ENCODE data around the gene PTPRD. TPM values are rescaled to one million over a fixed set of nuclear protein-coding genes. Genes with fewer than 3 reads are reported as not detected.

Gene PTPRD
- total and polyA plus RNA-seq, 2 of the 4 experiments (the other 2 are of a cell fraction), result 0.07 to 0.18 TPM

GRCh38 chr9:8552732-8553131, 2060.1 kb downstream of the PTPRD start:
- Histone ChIP-seq H3K14ac (replicated peaks; ENCODE audit: low read depth, low read length) (no peak overlapping the region), H2AFZ (replicated peaks; ENCODE audit: low read length, poor library complexity) (no peak overlapping the region), H3K4me3 (ENCODE audit: insufficient read depth, low read depth, low read length) (no peak overlapping the region), H2BK15ac (ENCODE audit: low read depth, low read length) (no peak overlapping the region), H3K18ac (ENCODE audit: low read depth, low read length) (no peak overlapping the region), H3K36me3 (ENCODE audit: control insufficient read depth, insufficient read depth, low read length) (no peaks in the 10 kb centered on the region), H3K4ac (ENCODE audit: low read depth, low read length) (no peak overlapping the region), H2AK5ac (ENCODE audit: low read depth, low read length) (no peak overlapping the region), H4K91ac (ENCODE audit: insufficient read depth, low read depth, low read length) (no peak overlapping the region), H2BK120ac (ENCODE audit: low read depth, low read length) (no peak overlapping the region), H3K27me3 (ENCODE audit: control insufficient read depth, insufficient read depth, low read length) (no peaks in the 10 kb centered on the region), H2BK20ac (ENCODE audit: low read depth, low read length) (no peak overlapping the region), H3K4me1 (ENCODE audit: control insufficient read depth, insufficient read depth, low read length) (no peaks in the 10 kb centered on the region), H2AK9ac (replicated peaks; ENCODE audit: low read depth, low read length, poor library complexity) (no peak overlapping the region), H4K20me1 (ENCODE audit: insufficient read depth, low read length) (no peaks in the 10 kb centered on the region), H3K9me3 (ENCODE audit: control insufficient read depth, insufficient read depth, low read length) (peaks cover 7% of the 10 kb centered on the region; the same call in 1 of the 2 replicates), H3K9ac (ENCODE audit: low read depth, low read length) (no peak overlapping the region), H3K56ac (ENCODE audit: extremely low read depth, insufficient read depth, low read length) (no peak overlapping the region), H2BK5ac (ENCODE audit: low read depth, low read length, poor library complexity, severe bottlenecking) (no peak overlapping the region), H3K27ac (ENCODE audit: insufficient read depth, low read length) (no peak overlapping the region), H4K5ac (ENCODE audit: low read depth, low read length) (no peak overlapping the region), H3K9me1 (ENCODE audit: insufficient read depth, low read length) (no peaks in the 10 kb centered on the region), H3K23ac (ENCODE audit: low read depth, low read length) (no peak overlapping the region), H3K4me2 (ENCODE audit: low read depth, low read length) (no peak overlapping the region), H4K8ac (ENCODE audit: low read depth in 2 of 2, low read length in 2 of 2) (no peak overlapping the region), H3K79me1 (ENCODE audit: low read depth in 1 of 2, low read length in 2 of 2) (no peaks in the 10 kb centered on the region)
- in situ Hi-C loops (cut with MboI; ENCODE audit: low sequenced_read_pairs) (no loop called here), intact Hi-C loops (cut with micrococcal nuclease) (no loop called here), dilution Hi-C loops (cut with HindIII; ENCODE audit: low sequenced_read_pairs, unreplicated experiment) (no loop called here)
- ATAC-seq (ENCODE audit: low read depth) (no peak), DNase-seq (no peak)
- ChIA-PET CTCF (no interaction called here), POLR2A (ENCODE audit: unreplicated experiment) (no interaction called here)
- 80% methylated on average over 2 of the region's 3 CpGs; no CpG with 5 or more reads in 1 of the 2 experiments for WGBS, 2 experiments (ENCODE audit: extremely low coverage in 2 of 2, insufficient read length in 1 of 2)
- TF ChIP-seq CHD1 (IDR thresholded peaks at IDR 0.05; ENCODE audit: low read depth, low read length) (no peak), SMC3 (IDR thresholded peaks at IDR 0.05; ENCODE audit: low read depth, low read length) (no peak), MXI1 (IDR thresholded peaks at IDR 0.05; ENCODE audit: borderline replicate concordance, low read depth, low read length) (no peak), RAD21 (IDR thresholded peaks at IDR 0.05; ENCODE audit: low read length) (no peak), BHLHE40 (IDR thresholded peaks at IDR 0.05; ENCODE audit: low read depth, low read length) (no peak), ELK1 (IDR thresholded peaks at IDR 0.05; ENCODE audit: borderline replicate concordance, low read depth, low read length) (no peak), MAZ (IDR thresholded peaks at IDR 0.05; ENCODE audit: borderline replicate concordance, low read depth, low read length) (no peak), RCOR1 (IDR thresholded peaks at IDR 0.05; ENCODE audit: insufficient replicate concordance, low read length) (no peak)
- no TSS peak for BruUV-seq (replicated peaks)
